Measurements from ENCODE around the gene YWHAG. TPM values are rescaled to one million over a fixed set of nuclear protein-coding genes. Genes with fewer than 3 reads are reported as not detected.
A peak's percentile ranks its signal among the peaks of the same experiment; 100 is the strongest.
"Not testable (repeated sequence)": the region's sequence is repeated elsewhere in the genome, so short reads cannot be mapped to it uniquely, and the experiment has no call there.

Gene YWHAG
- total RNA-seq, 1 experiment from 2014 or later: 113 TPM

- TF ChIP-seq, protein P1, sequence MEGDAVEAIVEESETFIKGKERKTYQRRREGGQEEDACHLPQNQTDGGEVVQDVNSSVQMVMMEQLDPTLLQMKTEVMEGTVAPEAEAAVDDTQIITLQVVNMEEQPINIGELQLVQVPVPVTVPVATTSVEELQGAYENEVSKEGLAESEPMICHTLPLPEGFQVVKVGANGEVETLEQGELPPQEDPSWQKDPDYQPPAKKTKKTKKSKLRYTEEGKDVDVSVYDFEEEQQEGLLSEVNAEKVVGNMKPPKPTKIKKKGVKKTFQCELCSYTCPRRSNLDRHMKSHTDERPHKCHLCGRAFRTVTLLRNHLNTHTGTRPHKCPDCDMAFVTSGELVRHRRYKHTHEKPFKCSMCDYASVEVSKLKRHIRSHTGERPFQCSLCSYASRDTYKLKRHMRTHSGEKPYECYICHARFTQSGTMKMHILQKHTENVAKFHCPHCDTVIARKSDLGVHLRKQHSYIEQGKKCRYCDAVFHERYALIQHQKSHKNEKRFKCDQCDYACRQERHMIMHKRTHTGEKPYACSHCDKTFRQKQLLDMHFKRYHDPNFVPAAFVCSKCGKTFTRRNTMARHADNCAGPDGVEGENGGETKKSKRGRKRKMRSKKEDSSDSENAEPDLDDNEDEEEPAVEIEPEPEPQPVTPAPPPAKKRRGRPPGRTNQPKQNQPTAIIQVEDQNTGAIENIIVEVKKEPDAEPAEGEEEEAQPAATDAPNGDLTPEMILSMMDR (IDR thresholded peaks at IDR 0.05; ENCODE audit: unreplicated experiment): no peak
- Mint-ChIP-seq H3K4me3 (ENCODE audit: low read depth, unreplicated experiment) (no peak overlapping the region), H3K36me3 (ENCODE audit: insufficient read depth, unreplicated experiment) (no peaks in the 10 kb centered on the region), H3K27me3 (ENCODE audit: unreplicated experiment) (no peaks in the 10 kb centered on the region), H3K9me3 (ENCODE audit: low read depth, unreplicated experiment) (no peaks in the 10 kb centered on the region), H3K27ac (ENCODE audit: unreplicated experiment) (no peak overlapping the region), H3K4me1 (ENCODE audit: low read depth, unreplicated experiment) (no peaks in the 10 kb centered on the region)
- no TSS peak for BruUV-seq (replicated peaks)
- CTCF ChIA-PET: no interaction called here
- DNase-seq: no peak
- intact Hi-C loops (cut with micrococcal nuclease; ENCODE audit: unreplicated experiment): no loop called here
These were observed 45.1 kb upstream of the YWHAG start for GRCh38 chr7:76403780-76404494.

DNA sequence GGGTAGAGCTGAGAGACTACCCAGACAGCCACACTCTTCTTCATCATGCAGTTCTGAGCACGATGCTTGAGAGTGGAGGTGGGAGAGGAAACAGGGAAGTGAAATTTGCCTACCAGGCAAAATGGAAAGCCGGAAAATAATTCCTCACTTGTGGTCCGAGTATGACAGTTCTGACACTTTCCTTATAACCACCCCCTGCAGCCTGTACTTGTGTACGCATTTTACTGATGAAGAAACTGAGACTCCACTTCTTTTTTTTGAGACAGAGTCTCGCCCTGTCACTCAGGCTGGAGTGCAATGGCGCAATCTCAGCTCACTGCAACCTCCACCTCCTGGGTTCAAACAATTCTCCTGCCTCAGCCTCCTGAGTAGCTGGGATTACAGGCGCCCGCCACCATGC is 44.3 kb upstream of the YWHAG start:
- H3K4me3 Mint-ChIP-seq (ENCODE audit: low read depth, unreplicated experiment); intact Hi-C loops (cut with micrococcal nuclease; ENCODE audit: unreplicated experiment); H3K9me3 Mint-ChIP-seq (ENCODE audit: low read depth, unreplicated experiment); H3K4me1 Mint-ChIP-seq (ENCODE audit: low read depth, unreplicated experiment); BruUV-seq (replicated peaks); DNase-seq; CTCF ChIA-PET; H3K27me3 Mint-ChIP-seq (ENCODE audit: unreplicated experiment); H3K27ac Mint-ChIP-seq (ENCODE audit: unreplicated experiment); H3K36me3 Mint-ChIP-seq (ENCODE audit: insufficient read depth, unreplicated experiment): not testable (repeated sequence)

GRCh38 chr7:76400248-76400647 is 41.5 kb upstream of the YWHAG start:
- intact Hi-C loops (cut with micrococcal nuclease; ENCODE audit: unreplicated experiment): no loop called here
- H3K9me3 Mint-ChIP-seq (ENCODE audit: low read depth, unreplicated experiment): no peaks in the 10 kb centered on the region
- H3K4me3 Mint-ChIP-seq (ENCODE audit: low read depth, unreplicated experiment): no peak overlapping the region
- no peak for DNase-seq
- TF ChIP-seq, protein P1 (IDR thresholded peaks at IDR 0.05; ENCODE audit: unreplicated experiment): no peak
- no TSS peak for BruUV-seq (replicated peaks)
- CTCF ChIA-PET: no interaction called here
- H3K36me3 Mint-ChIP-seq (ENCODE audit: insufficient read depth, unreplicated experiment): peaks cover 10% of the 10 kb centered on the region
- peaks cover 8% of the 10 kb centered on the region for H3K4me1 Mint-ChIP-seq (ENCODE audit: low read depth, unreplicated experiment)
- H3K27ac Mint-ChIP-seq (ENCODE audit: unreplicated experiment): no peak overlapping the region
- no peaks in the 10 kb centered on the region for H3K27me3 Mint-ChIP-seq (ENCODE audit: unreplicated experiment)

DNA sequence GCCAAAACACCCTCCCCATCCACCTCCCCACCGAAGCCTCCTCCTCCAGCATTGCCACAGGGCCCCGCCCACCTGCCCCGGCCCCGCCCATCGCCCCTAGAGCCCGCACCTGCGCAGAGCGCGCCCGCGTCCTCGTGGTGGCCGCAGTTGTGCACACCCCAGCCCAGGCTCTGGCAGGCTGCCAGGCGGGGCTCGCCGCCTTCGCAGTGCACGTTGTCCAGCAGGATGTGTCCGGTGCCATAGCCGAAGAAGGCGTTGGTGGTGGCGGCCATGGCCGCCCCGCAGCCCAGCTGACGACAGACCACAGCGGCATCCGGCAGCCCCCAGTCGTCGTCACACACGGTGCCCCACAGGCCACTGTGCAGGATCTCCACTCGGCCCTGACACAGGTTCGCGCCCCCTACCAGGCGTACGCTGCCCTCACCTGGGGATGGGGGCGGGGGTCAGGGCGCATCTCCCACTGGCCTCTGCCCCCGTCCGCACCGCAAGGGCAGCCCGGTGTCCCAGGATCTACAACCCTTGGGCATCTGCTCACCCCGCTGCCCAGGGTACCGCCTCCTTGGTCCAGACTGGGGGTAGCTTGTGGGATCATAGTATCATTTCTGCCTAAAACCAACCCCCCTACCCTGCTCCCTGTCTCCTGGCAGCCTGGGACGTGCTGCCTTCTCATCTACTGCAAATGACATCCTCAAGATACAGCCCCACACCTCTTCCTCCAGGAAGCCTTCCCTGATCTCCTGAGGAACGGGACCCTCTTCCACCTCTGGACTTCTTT is 38.8 kb upstream of the YWHAG start:
- TF ChIP-seq, protein P1 (IDR thresholded peaks at IDR 0.05; ENCODE audit: unreplicated experiment): no peak
- H3K4me1 Mint-ChIP-seq (ENCODE audit: low read depth, unreplicated experiment): peaks cover 8% of the 10 kb centered on the region
- no TSS peak for BruUV-seq (replicated peaks)
- peak; percentile 88 for DNase-seq
- H3K4me3 Mint-ChIP-seq (ENCODE audit: low read depth, unreplicated experiment): peak overlapping the region; percentile 76
- H3K27ac Mint-ChIP-seq (ENCODE audit: unreplicated experiment): peak overlapping the region; percentile 87
- H3K27me3 Mint-ChIP-seq (ENCODE audit: unreplicated experiment): no peaks in the 10 kb centered on the region
- intact Hi-C loops (cut with micrococcal nuclease; ENCODE audit: unreplicated experiment): no loop called here
- H3K36me3 Mint-ChIP-seq (ENCODE audit: insufficient read depth, unreplicated experiment): peaks cover 32% of the 10 kb centered on the region
- CTCF ChIA-PET: no interaction called here
- no peaks in the 10 kb centered on the region for H3K9me3 Mint-ChIP-seq (ENCODE audit: low read depth, unreplicated experiment)

- Mint-ChIP-seq H3K36me3 (ENCODE audit: insufficient read depth, unreplicated experiment) (peaks cover 32% of the 10 kb centered on the region), H3K4me3 (ENCODE audit: low read depth, unreplicated experiment) (peak overlapping the region; percentile 76), H3K27ac (ENCODE audit: unreplicated experiment) (no peak overlapping the region), H3K27me3 (ENCODE audit: unreplicated experiment) (no peaks in the 10 kb centered on the region), H3K4me1 (ENCODE audit: low read depth, unreplicated experiment) (peaks cover 8% of the 10 kb centered on the region), H3K9me3 (ENCODE audit: low read depth, unreplicated experiment) (no peaks in the 10 kb centered on the region)
- TF ChIP-seq, protein P1 (IDR thresholded peaks at IDR 0.05; ENCODE audit: unreplicated experiment): no peak
- CTCF ChIA-PET: interaction anchor here (0.7 kb wide), 1 partner anchor 19 kb away, joined by 3 read pairs; no protein-coding TSS in a partner anchor
- DNase-seq: no peak
- BruUV-seq (replicated peaks): no TSS peak
- intact Hi-C loops (cut with micrococcal nuclease; ENCODE audit: unreplicated experiment): no loop called here
These were observed 38.1 kb upstream of the YWHAG start for GRCh38 chr7:76396864-76397263.
